Measurements from ENCODE around the gene KRTAP20-1. TPM values are rescaled to one million over a fixed set of nuclear protein-coding genes. Genes with fewer than 3 reads are reported as not detected.

KRTAP20-1 gene
- total RNA-seq (not detected), polyA plus RNA-seq (not detected)

- no peak within 1 kb of the TSS for H3K9ac ChIP-seq (ENCODE audit: low read depth in 1 of 2, low read length in 2 of 2)
- H3K9me3 ChIP-seq (ENCODE audit: control insufficient read depth in 4 of 4, low read length in 3 of 4) = no peaks in the 10 kb centered on the region
- H3K4me1 ChIP-seq (ENCODE audit: control insufficient read depth in 4 of 4, insufficient read depth in 4 of 4, low read length in 3 of 4) = no peaks in the 10 kb centered on the region
- H3K36me3 ChIP-seq (ENCODE audit: control insufficient read depth in 4 of 4, insufficient read depth in 3 of 4, low read depth in 1 of 4, low read length in 3 of 4) = no peaks in the 10 kb centered on the region
- H3K27me3 ChIP-seq (ENCODE audit: control insufficient read depth in 4 of 4, insufficient read depth in 4 of 4, low read length in 3 of 4) = no peaks in the 10 kb centered on the region
- WGBS = 92% methylated on average over 2 of the region's 2 CpGs
- DNase-seq (ENCODE audit: low spot score) = no peak
- TF ChIP-seq GABPA (IDR thresholded peaks at IDR 0.05 in 1 of 2, conservative IDR thresholded peaks at IDR 0.05 in 1 of 2) (no peak), ATF3 (IDR thresholded peaks at IDR 0.05) (no peak), CTCF (IDR thresholded peaks at IDR 0.05; ENCODE audit: low read depth, low read length, missing input control) (no peak), REST (IDR thresholded peaks at IDR 0.05) (no peak), TAF1 (conservative IDR thresholded peaks at IDR 0.05) (no peak), FOXA1 (IDR thresholded peaks at IDR 0.05) (no peak), RXRA (IDR thresholded peaks at IDR 0.05) (no peak), HNF4A (conservative IDR thresholded peaks at IDR 0.05) (no peak), SP1 (IDR thresholded peaks at IDR 0.05) (no peak), JUND (IDR thresholded peaks at IDR 0.05) (no peak), MAX (IDR thresholded peaks at IDR 0.05) (no peak), HNF4G (IDR thresholded peaks at IDR 0.05) (no peak), YY1 (IDR thresholded peaks at IDR 0.05) (no peak), ZBTB33 (IDR thresholded peaks at IDR 0.05) (no peak), NR2F2 (IDR thresholded peaks at IDR 0.05) (no peak), FOXA2 (IDR thresholded peaks at IDR 0.05) (no peak), EGR1 (IDR thresholded peaks at IDR 0.05; ENCODE audit: low read depth in 2 of 2) (no peak)
- no peak within 1 kb of the TSS for H3K4me3 ChIP-seq (ENCODE audit: low read depth in 1 of 3, low read length in 3 of 3)
- no peak within 1 kb of the TSS for H3K27ac ChIP-seq (ENCODE audit: low read depth in 1 of 2, low read length in 2 of 2)
Observed at GRCh38 chr21:30616125-30616524, at the start of gene KRTAP20-1. TSS of gene KRTAP20-1 (plus strand) at chr21:30616425. CDS start at chr21:30616455, 30 bp downstream.

- no peak overlapping the region for H3K27ac ChIP-seq (ENCODE audit: low read depth in 1 of 2, low read length in 2 of 2)
- DNase-seq (ENCODE audit: low spot score) = no peak
- H3K9me3 ChIP-seq (ENCODE audit: control insufficient read depth in 4 of 4, low read length in 3 of 4) = no peaks in the 10 kb centered on the region
- H3K27me3 ChIP-seq (ENCODE audit: control insufficient read depth in 4 of 4, insufficient read depth in 4 of 4, low read length in 3 of 4) = no peaks in the 10 kb centered on the region
- H3K36me3 ChIP-seq (ENCODE audit: control insufficient read depth in 4 of 4, insufficient read depth in 3 of 4, low read depth in 1 of 4, low read length in 3 of 4) = no peaks in the 10 kb centered on the region
- no peak overlapping the region for H3K4me3 ChIP-seq (ENCODE audit: low read depth in 1 of 3, low read length in 3 of 3)
- H3K9ac ChIP-seq (ENCODE audit: low read depth in 1 of 2, low read length in 2 of 2) = no peak overlapping the region
- H3K4me1 ChIP-seq (ENCODE audit: control insufficient read depth in 4 of 4, insufficient read depth in 4 of 4, low read length in 3 of 4) = no peaks in the 10 kb centered on the region
- TF ChIP-seq JUND (IDR thresholded peaks at IDR 0.05) (no peak), RAD21 (IDR thresholded peaks at IDR 0.05) (no peak), NR2F2 (IDR thresholded peaks at IDR 0.05) (no peak), ZBTB33 (IDR thresholded peaks at IDR 0.05) (no peak), MAX (IDR thresholded peaks at IDR 0.05) (no peak), YY1 (IDR thresholded peaks at IDR 0.05) (no peak), HNF4A (conservative IDR thresholded peaks at IDR 0.05) (no peak), HNF4G (IDR thresholded peaks at IDR 0.05) (no peak), FOXA2 (IDR thresholded peaks at IDR 0.05) (no peak), RXRA (IDR thresholded peaks at IDR 0.05) (no peak), SP1 (IDR thresholded peaks at IDR 0.05) (no peak), ATF3 (IDR thresholded peaks at IDR 0.05) (no peak)
Observed at GRCh38 chr21:30567617-30568016, 48.6 kb upstream of the KRTAP20-1 start.
